Measurements from ENCODE around the gene ADI1. TPM values are rescaled to one million over a fixed set of nuclear protein-coding genes. Genes with fewer than 3 reads are reported as not detected.

The ADI1 gene
- total and polyA plus RNA-seq, 10 of the 15 experiments (the other 5 are each of a cell fraction or from before 2014, with no cell fraction given), result 4.4 to 78.7 (median 17.2) TPM

- TF ChIP-seq E4F1 (IDR thresholded peaks at IDR 0.05; ENCODE audit: borderline replicate concordance, partially characterized antibody), result no peak
- no peak for TF ChIP-seq NBN (IDR thresholded peaks at IDR 0.05)
- TF ChIP-seq SMAD5 (IDR thresholded peaks at IDR 0.05; ENCODE audit: low read depth), result no peak
- TF ChIP-seq IRF4 (IDR thresholded peaks at IDR 0.05; ENCODE audit: low read depth, low read length), result no peak
- no peak for TF ChIP-seq ZBTB40 (IDR thresholded peaks at IDR 0.05; ENCODE audit: borderline replicate concordance)
These were observed 15.0 kb upstream of the ADI1 start (continued) for GRCh38 chr2:3534251-3534814.

GRCh38 chr2:3533836-3534235 lies 14.5 kb upstream of the ADI1 start:
- H3K27ac ChIP-seq (ENCODE audit: control insufficient read depth, insufficient read depth), result no peak overlapping the region
- BruUV-seq (replicated peaks), result no TSS peak
- in situ Hi-C loops (cut with MboI) (no loop called here), intact Hi-C loops (cut with micrococcal nuclease; ENCODE audit: unreplicated experiment) (no loop called here)
- H4K20me1 ChIP-seq (ENCODE audit: control insufficient read depth, insufficient read depth), result no peaks in the 10 kb centered on the region
- no peaks in the 10 kb centered on the region for H3K4me1 ChIP-seq (ENCODE audit: control insufficient read depth, insufficient read depth, low read length)
- 71% methylated on average over 6 of the region's 6 CpGs for WGBS (ENCODE audit: insufficient coverage, insufficient replicate concordance, low lambda C conversion rate, missing lambda C conversion rate)
- no peak overlapping the region for H3K4me2 ChIP-seq (ENCODE audit: control insufficient read depth, insufficient read depth)
- DNase-seq (ENCODE audit: low read depth, low spot score), result no peak
- H3K4me3 ChIP-seq, result no peak overlapping the region
- TF ChIP-seq RFX5 (IDR thresholded peaks at IDR 0.05; ENCODE audit: low read depth, low read length) (no peak), BMI1 (IDR thresholded peaks at IDR 0.05; ENCODE audit: borderline replicate concordance) (no peak), CHD4 (IDR thresholded peaks at IDR 0.05) (no peak), MYB (IDR thresholded peaks at IDR 0.05; ENCODE audit: borderline replicate concordance, low read depth, low read length) (no peak), CEBPZ (IDR thresholded peaks at IDR 0.05; ENCODE audit: low read depth, low read length) (no peak)
- ATAC-seq, result no peak
- H3K9me3 ChIP-seq (replicated peaks; ENCODE audit: control insufficient read depth, insufficient read depth, low read length), result no peaks in the 10 kb centered on the region; the same call in 2 of the 3 replicates
- no peak overlapping the region for H3K9ac ChIP-seq (ENCODE audit: control insufficient read depth, insufficient read depth, low read length)
- no peak overlapping the region for H2AFZ ChIP-seq (ENCODE audit: control insufficient read depth, low read depth, low read length)
- CTCF ChIA-PET, result no interaction called here
- no peak for FAIRE-seq
- SMC1A ChIA-PET (ENCODE audit: uncharacterized antibody, unreplicated experiment), result no interaction called here
- RAD21 ChIA-PET (ENCODE audit: unreplicated experiment), result no interaction called here
- POLR2A ChIA-PET, result no interaction called here
- no peaks in the 10 kb centered on the region for H3K79me2 ChIP-seq (ENCODE audit: control insufficient read depth, insufficient read depth, low read length)
- no peaks in the 10 kb centered on the region for H3K27me3 ChIP-seq (replicated peaks in 1 of 2; ENCODE audit: control insufficient read depth in 2 of 2, insufficient read depth in 2 of 2, low read length in 1 of 2)
- H3K36me3 ChIP-seq (ENCODE audit: control insufficient read depth in 2 of 2, insufficient read depth in 2 of 2, low read length in 1 of 2), result no peaks in the 10 kb centered on the region; a peak in 1 of 4 replicates
